ENCODE results near the gene DNAJC1. TPM values are rescaled to one million over a fixed set of nuclear protein-coding genes. Genes with fewer than 3 reads are reported as not detected.

Gene DNAJC1
- total and polyA plus RNA-seq, 10 of the 15 experiments (the other 5 are each of a cell fraction or from before 2014, with no cell fraction given): 2.5 to 39.3 (median 20.4) TPM

DNA sequence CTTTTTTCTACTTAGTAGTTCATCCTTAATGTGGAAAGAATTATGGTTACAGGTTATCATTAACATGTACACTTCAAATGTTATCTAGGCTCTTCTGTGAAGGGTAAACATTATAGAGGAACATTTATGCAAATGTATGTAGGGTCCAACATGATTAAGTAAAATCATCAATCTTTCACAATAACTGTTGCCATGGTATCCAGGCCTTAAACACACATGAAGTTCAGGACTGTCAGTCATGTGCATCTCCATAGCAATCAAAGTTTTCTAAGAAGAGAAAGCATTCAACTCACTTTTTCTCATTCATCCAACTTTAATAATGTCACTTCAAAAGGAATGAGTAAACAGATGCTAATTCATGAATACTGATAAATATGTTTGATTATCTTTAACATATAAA, 83.6 kb downstream of the DNAJC1 start:
- Histone ChIP-seq H3K27me3 (replicated peaks in 1 of 2; ENCODE audit: control insufficient read depth in 2 of 2, insufficient read depth in 2 of 2, low read length in 1 of 2) (no peaks in the 10 kb centered on the region), H3K9me3 (replicated peaks; ENCODE audit: control insufficient read depth, insufficient read depth, low read length) (no peaks in the 10 kb centered on the region), H2AFZ (ENCODE audit: control insufficient read depth, low read depth, low read length) (no peak overlapping the region), H3K36me3 (ENCODE audit: control insufficient read depth in 2 of 2, insufficient read depth in 2 of 2, low read length in 1 of 2) (no peaks in the 10 kb centered on the region; a peak in 1 of 4 replicates), H3K27ac (ENCODE audit: control insufficient read depth, insufficient read depth) (no peak overlapping the region), H3K4me1 (ENCODE audit: control insufficient read depth, insufficient read depth, low read length) (no peaks in the 10 kb centered on the region), H3K4me3 (no peak overlapping the region), H3K9ac (ENCODE audit: control insufficient read depth, insufficient read depth, low read length) (no peak overlapping the region), H3K79me2 (ENCODE audit: control insufficient read depth, insufficient read depth, low read length) (no peaks in the 10 kb centered on the region), H3K4me2 (ENCODE audit: control insufficient read depth, insufficient read depth) (no peak overlapping the region), H4K20me1 (ENCODE audit: control insufficient read depth, insufficient read depth) (no peaks in the 10 kb centered on the region)
- ChIA-PET SMC1A (ENCODE audit: uncharacterized antibody, unreplicated experiment) (interaction anchor here (4.4 kb wide), 1 partner anchor 13 kb away, joined by 28 read pairs; no protein-coding TSS in a partner anchor), RAD21 (ENCODE audit: unreplicated experiment) (no interaction called here), CTCF (no interaction called here), POLR2A (no interaction called here)
- intact Hi-C loops (cut with micrococcal nuclease; ENCODE audit: unreplicated experiment): no loop called here
- DNase-seq (ENCODE audit: low read depth, low spot score) (no peak), ATAC-seq (no peak), FAIRE-seq (peak; percentile 44)
- in situ Hi-C loops (cut with MboI): no loop called here
- BruUV-seq (replicated peaks): no TSS peak
- TF ChIP-seq, protein P1, sequence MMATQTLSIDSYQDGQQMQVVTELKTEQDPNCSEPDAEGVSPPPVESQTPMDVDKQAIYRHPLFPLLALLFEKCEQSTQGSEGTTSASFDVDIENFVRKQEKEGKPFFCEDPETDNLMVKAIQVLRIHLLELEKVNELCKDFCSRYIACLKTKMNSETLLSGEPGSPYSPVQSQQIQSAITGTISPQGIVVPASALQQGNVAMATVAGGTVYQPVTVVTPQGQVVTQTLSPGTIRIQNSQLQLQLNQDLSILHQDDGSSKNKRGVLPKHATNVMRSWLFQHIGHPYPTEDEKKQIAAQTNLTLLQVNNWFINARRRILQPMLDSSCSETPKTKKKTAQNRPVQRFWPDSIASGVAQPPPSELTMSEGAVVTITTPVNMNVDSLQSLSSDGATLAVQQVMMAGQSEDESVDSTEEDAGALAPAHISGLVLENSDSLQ (IDR thresholded peaks at IDR 0.05): peak; percentile 90
- no peak for TF ChIP-seq PAX5 (IDR thresholded peaks at IDR 0.05; ENCODE audit: borderline replicate concordance, low read depth, low read length)
- TF ChIP-seq, protein P2, sequence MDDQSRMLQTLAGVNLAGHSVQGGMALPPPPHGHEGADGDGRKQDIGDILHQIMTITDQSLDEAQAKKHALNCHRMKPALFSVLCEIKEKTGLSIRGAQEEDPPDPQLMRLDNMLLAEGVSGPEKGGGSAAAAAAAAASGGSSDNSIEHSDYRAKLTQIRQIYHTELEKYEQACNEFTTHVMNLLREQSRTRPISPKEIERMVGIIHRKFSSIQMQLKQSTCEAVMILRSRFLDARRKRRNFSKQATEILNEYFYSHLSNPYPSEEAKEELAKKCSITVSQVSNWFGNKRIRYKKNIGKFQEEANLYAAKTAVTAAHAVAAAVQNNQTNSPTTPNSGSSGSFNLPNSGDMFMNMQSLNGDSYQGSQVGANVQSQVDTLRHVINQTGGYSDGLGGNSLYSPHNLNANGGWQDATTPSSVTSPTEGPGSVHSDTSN (IDR thresholded peaks at IDR 0.05; ENCODE audit: insufficient replicate concordance, low read depth, low read length): peak; percentile 71
- TF ChIP-seq, protein P3, sequence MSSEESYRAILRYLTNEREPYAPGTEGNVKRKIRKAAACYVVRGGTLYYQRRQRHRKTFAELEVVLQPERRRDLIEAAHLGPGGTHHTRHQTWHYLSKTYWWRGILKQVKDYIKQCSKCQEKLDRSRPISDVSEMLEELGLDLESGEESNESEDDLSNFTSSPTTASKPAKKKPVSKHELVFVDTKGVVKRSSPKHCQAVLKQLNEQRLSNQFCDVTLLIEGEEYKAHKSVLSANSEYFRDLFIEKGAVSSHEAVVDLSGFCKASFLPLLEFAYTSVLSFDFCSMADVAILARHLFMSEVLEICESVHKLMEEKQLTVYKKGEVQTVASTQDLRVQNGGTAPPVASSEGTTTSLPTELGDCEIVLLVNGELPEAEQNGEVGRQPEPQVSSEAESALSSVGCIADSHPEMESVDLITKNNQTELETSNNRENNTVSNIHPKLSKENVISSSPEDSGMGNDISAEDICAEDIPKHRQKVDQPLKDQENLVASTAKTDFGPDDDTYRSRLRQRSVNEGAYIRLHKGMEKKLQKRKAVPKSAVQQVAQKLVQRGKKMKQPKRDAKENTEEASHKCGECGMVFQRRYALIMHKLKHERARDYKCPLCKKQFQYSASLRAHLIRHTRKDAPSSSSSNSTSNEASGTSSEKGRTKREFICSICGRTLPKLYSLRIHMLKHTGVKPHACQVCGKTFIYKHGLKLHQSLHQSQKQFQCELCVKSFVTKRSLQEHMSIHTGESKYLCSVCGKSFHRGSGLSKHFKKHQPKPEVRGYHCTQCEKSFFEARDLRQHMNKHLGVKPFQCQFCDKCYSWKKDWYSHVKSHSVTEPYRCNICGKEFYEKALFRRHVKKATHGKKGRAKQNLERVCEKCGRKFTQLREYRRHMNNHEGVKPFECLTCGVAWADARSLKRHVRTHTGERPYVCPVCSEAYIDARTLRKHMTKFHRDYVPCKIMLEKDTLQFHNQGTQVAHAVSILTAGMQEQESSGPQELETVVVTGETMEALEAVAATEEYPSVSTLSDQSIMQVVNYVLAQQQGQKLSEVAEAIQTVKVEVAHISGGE (CRISPR knock-in tag; IDR thresholded peaks at IDR 0.05): no peak

All from GM12878 (cell line).